ENCODE results near the gene CCDC85C.

The CCDC85C gene

GRCh38 chr14:99484106-99484505, 119.9 kb downstream of the CCDC85C start:
- H3K4me3 ChIP-seq, result no peak overlapping the region
- no peak for DNase-seq (ENCODE audit: low read depth, low spot score)
- no peaks in the 10 kb centered on the region for H3K36me3 ChIP-seq (ENCODE audit: insufficient read depth, low read length)
- H3K9me3 ChIP-seq (ENCODE audit: low read depth, low read length), result no peaks in the 10 kb centered on the region
- H3K27ac ChIP-seq, result no peak overlapping the region
- no peak for TF ChIP-seq POLR2AphosphoS5 (IDR thresholded peaks at IDR 0.05; ENCODE audit: borderline replicate concordance, low read depth, low read length)
- no peak for TF ChIP-seq FOXP2 (optimal IDR thresholded peaks at IDR 0.05; ENCODE audit: control extremely low read depth, extremely low read length, insufficient read depth)
- TF ChIP-seq EZH2 (IDR thresholded peaks at IDR 0.05), result no peak
- H3K9ac ChIP-seq (ENCODE audit: insufficient read length), result no peak overlapping the region

DNA sequence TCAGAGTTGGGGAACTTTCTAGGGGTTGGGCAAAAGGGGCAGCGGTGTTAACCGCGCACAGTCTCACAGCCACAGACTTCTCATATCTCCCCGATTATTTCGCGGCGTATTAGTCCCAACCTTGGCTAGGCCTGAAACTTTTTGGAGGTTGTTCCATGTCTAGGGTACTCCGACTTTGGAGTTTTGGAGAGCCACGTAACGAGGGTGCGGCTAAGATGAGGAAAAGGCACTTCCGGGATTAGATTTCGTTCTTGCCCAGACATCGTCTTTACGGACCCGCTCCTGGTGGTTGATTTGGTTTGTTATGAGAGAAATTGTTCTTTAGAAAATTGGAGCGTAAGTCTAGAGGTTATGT, 122.3 kb downstream of the CCDC85C start:
- Histone ChIP-seq H3K9ac (ENCODE audit: insufficient read length) (peak overlapping the region; percentile 94), H3K36me3 (ENCODE audit: insufficient read depth, low read length) (no peaks in the 10 kb centered on the region), H3K9me3 (ENCODE audit: low read depth, low read length) (no peaks in the 10 kb centered on the region), H3K27ac (peak overlapping the region; percentile 77), H3K4me3 (peak overlapping the region; percentile 93)
- TF ChIP-seq FOXP2 (optimal IDR thresholded peaks at IDR 0.05; ENCODE audit: control extremely low read depth, extremely low read length, insufficient read depth) (no peak), EZH2 (IDR thresholded peaks at IDR 0.05) (no peak), POLR2AphosphoS5 (IDR thresholded peaks at IDR 0.05; ENCODE audit: borderline replicate concordance, low read depth, low read length) (no peak)
- DNase-seq (ENCODE audit: low read depth, low spot score), result no peak

DNA sequence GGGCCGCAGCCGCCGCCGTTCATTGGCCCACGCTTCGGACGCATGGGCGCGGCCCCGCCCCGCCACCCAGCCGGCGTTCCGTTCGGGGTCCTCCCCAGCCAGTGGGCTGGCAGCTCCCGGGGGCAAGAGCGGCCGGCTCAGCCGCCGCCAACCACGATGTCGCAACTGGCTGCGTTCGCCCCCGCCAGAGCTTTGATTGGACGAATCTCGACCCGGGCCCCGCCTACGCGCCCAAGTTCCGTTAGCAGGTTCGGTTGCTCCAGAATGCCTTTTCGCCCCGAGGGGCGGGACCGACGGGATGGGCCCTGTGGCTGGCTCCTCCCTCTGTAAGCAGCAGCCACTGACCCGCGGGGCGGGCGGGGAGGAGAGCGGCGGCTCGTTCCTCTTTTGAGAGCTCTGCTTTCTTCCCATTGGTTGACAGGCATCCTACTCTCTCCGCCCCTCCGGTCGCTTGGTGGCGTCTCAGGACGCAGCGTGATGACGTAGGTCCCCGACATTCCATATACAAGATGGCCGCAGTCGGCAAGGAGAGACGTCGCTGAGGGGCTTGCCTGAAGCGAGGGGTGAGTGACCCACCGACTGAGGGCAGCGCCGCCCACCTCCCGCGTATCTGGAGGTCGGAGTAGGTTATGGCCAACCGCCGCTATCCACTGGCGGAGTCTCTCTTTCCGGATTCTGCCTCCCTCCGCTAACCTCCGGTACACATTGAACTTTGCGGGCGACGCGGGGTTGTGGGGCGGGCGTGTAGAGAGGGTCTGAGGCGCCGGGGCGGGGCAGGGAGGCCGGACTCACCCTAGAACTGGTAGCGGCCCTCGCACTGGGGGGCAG, 122.9 kb downstream of the CCDC85C start, which contains the start of gene CCNK:
TSS of gene CCNK (plus strand) at position 493 of the 828 bp plus-strand sequence. CDS start 11,269 bp downstream, outside the sequence.
- no peaks in the 10 kb centered on the region for H3K36me3 ChIP-seq (ENCODE audit: insufficient read depth, low read length)
- TF ChIP-seq POLR2AphosphoS5 (IDR thresholded peaks at IDR 0.05; ENCODE audit: borderline replicate concordance, low read depth, low read length) (peak; percentile 92), EZH2 (IDR thresholded peaks at IDR 0.05) (no peak), FOXP2 (optimal IDR thresholded peaks at IDR 0.05; ENCODE audit: control extremely low read depth, extremely low read length, insufficient read depth) (peak; percentile 41)
- H3K4me3 ChIP-seq, result peak within 1 kb of the TSS; percentile 93
- H3K9me3 ChIP-seq (ENCODE audit: low read depth, low read length), result no peaks in the 10 kb centered on the region
- DNase-seq (ENCODE audit: low read depth, low spot score), result peak; percentile 98
- H3K9ac ChIP-seq (ENCODE audit: insufficient read length), result peak within 1 kb of the TSS; percentile 94
- peak within 1 kb of the TSS; percentile 77 for H3K27ac ChIP-seq

GRCh38 chr14:99479906-99480869, 123.8 kb downstream of the CCDC85C start, which contains the start of gene SETD3:
Gene SETD3 (minus strand): TSS chr14:99480859. CDS start chr14:99465805, 15,054 bp downstream.
- Histone ChIP-seq H3K9ac (ENCODE audit: insufficient read length) (peak within 1 kb of the TSS; percentile 94), H3K36me3 (ENCODE audit: insufficient read depth, low read length) (no peaks in the 10 kb centered on the region), H3K4me3 (peak within 1 kb of the TSS; percentile 93), H3K27ac (peak within 1 kb of the TSS; percentile 77), H3K9me3 (ENCODE audit: low read depth, low read length) (no peaks in the 10 kb centered on the region)
- TF ChIP-seq POLR2AphosphoS5 (IDR thresholded peaks at IDR 0.05; ENCODE audit: borderline replicate concordance, low read depth, low read length), result 0 out of 2 replicates have a peak, but pooled peaks have one; percentile 21
- TF ChIP-seq FOXP2 (optimal IDR thresholded peaks at IDR 0.05; ENCODE audit: control extremely low read depth, extremely low read length, insufficient read depth), result no peak
- DNase-seq (ENCODE audit: low read depth, low spot score), result no peak

GRCh38 chr14:99479160-99479905, 124.7 kb downstream of the CCDC85C start:
- no peak for DNase-seq (ENCODE audit: low read depth, low spot score)
- no peak for TF ChIP-seq FOXP2 (optimal IDR thresholded peaks at IDR 0.05; ENCODE audit: control extremely low read depth, extremely low read length, insufficient read depth)
- no peak for TF ChIP-seq EZH2 (IDR thresholded peaks at IDR 0.05)
- no peak for TF ChIP-seq POLR2AphosphoS5 (IDR thresholded peaks at IDR 0.05; ENCODE audit: borderline replicate concordance, low read depth, low read length)
- Histone ChIP-seq H3K36me3 (ENCODE audit: insufficient read depth, low read length) (no peaks in the 10 kb centered on the region), H3K9ac (ENCODE audit: insufficient read length) (peak overlapping the region; percentile 83), H3K27ac (peak overlapping the region; percentile 5; the same call in 1 of the 2 replicates), H3K4me3 (peak overlapping the region; percentile 93), H3K9me3 (ENCODE audit: low read depth, low read length) (no peaks in the 10 kb centered on the region)

- no peaks in the 10 kb centered on the region for H3K36me3 ChIP-seq (ENCODE audit: insufficient read depth, low read length)
- H3K9me3 ChIP-seq (ENCODE audit: low read depth, low read length), result no peaks in the 10 kb centered on the region
- H3K9ac ChIP-seq (ENCODE audit: insufficient read length), result peak overlapping the region; percentile 83
- peak overlapping the region; percentile 93 for H3K4me3 ChIP-seq
- no peak for DNase-seq (ENCODE audit: low read depth, low spot score)
- TF ChIP-seq FOXP2 (optimal IDR thresholded peaks at IDR 0.05; ENCODE audit: control extremely low read depth, extremely low read length, insufficient read depth) (no peak), EZH2 (IDR thresholded peaks at IDR 0.05) (no peak), POLR2AphosphoS5 (IDR thresholded peaks at IDR 0.05; ENCODE audit: borderline replicate concordance, low read depth, low read length) (no peak)
- H3K27ac ChIP-seq, result peak overlapping the region; percentile 47; the same call in 1 of the 2 replicates
These were observed 125.9 kb downstream of the CCDC85C start for GRCh38 chr14:99478128-99478527.

DNA sequence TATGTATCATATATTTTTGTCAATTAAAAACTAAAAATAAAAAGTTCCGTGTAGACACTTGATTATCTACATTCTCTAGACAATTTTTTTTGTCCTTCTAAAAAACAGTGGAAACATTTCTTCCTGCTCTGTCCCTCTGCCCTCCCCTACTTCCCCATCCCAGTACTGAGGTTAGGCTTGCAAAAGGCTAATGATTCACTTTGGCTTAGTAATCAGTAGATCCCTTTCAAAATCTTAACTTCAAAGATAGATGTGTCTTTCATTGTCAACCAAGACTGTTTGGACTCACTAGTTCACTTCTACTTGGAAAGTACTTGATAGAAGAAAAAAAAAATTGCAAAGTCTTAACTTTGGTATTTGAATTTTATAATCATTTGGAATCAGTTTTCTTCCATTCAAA, 127.1 kb downstream of the CCDC85C start:
- Histone ChIP-seq H3K9ac (ENCODE audit: insufficient read length) (no peak overlapping the region), H3K36me3 (ENCODE audit: insufficient read depth, low read length) (no peaks in the 10 kb centered on the region), H3K27ac (peak overlapping the region; percentile 75), H3K4me3 (no peak overlapping the region), H3K9me3 (ENCODE audit: low read depth, low read length) (no peaks in the 10 kb centered on the region)
- no peak for TF ChIP-seq POLR2AphosphoS5 (IDR thresholded peaks at IDR 0.05; ENCODE audit: borderline replicate concordance, low read depth, low read length)
- no peak for TF ChIP-seq FOXP2 (optimal IDR thresholded peaks at IDR 0.05; ENCODE audit: control extremely low read depth, extremely low read length, insufficient read depth)
- TF ChIP-seq EZH2 (IDR thresholded peaks at IDR 0.05), result no peak
- DNase-seq (ENCODE audit: low read depth, low spot score), result no peak

Data from SK-N-MC (cell line).